ENCODE data around the gene LHFPL2.

Gene LHFPL2

GRCh38 chr5:78546276-78546996, 102.1 kb downstream of the LHFPL2 start:
- no peak for DNase-seq (ENCODE audit: low read depth, low spot score)

- DNase-seq (ENCODE audit: low read depth, low spot score): no peak
Observed at GRCh38 chr5:78545406-78545805, 103.2 kb downstream of the LHFPL2 start.

GRCh38 chr5:78544561-78545201, 103.9 kb downstream of the LHFPL2 start:
- peak; percentile 75 for DNase-seq (ENCODE audit: low read depth, low spot score)

- no peak for DNase-seq (ENCODE audit: low read depth, low spot score)
Observed at GRCh38 chr5:78543916-78544315, 104.7 kb downstream of the LHFPL2 start.

- DNase-seq (ENCODE audit: low read depth, low spot score): no peak
Observed at GRCh38 chr5:78543292-78543691, 105.3 kb downstream of the LHFPL2 start.

GRCh38 chr5:78542321-78542840, 106.2 kb downstream of the LHFPL2 start:
- DNase-seq (ENCODE audit: low read depth, low spot score): no peak

GRCh38 chr5:78541086-78541654, 107.4 kb downstream of the LHFPL2 start:
- DNase-seq (ENCODE audit: low read depth, low spot score): no peak

- no peak for DNase-seq (ENCODE audit: low read depth, low spot score)
Observed at GRCh38 chr5:78540335-78541085, 108.1 kb downstream of the LHFPL2 start.

- DNase-seq (ENCODE audit: low read depth, low spot score): no peak
Observed at GRCh38 chr5:78538240-78538850, 110.2 kb downstream of the LHFPL2 start.

GRCh38 chr5:78537821-78538220, 110.8 kb downstream of the LHFPL2 start:
- no peak for DNase-seq (ENCODE audit: low read depth, low spot score)

- DNase-seq (ENCODE audit: low read depth, low spot score): no peak
Observed at GRCh38 chr5:78537411-78537810, 111.2 kb downstream of the LHFPL2 start.

- DNase-seq (ENCODE audit: low read depth, low spot score): no peak
Observed at GRCh38 chr5:78536661-78537196, 111.8 kb downstream of the LHFPL2 start.

GRCh38 chr5:78534905-78535200, 113.7 kb downstream of the LHFPL2 start:
- no peak for DNase-seq (ENCODE audit: low read depth, low spot score)

- no peak for DNase-seq (ENCODE audit: low read depth, low spot score)
Observed at GRCh38 chr5:78534148-78534904, 114.2 kb downstream of the LHFPL2 start.

- no peak for DNase-seq (ENCODE audit: low read depth, low spot score)
Observed at GRCh38 chr5:78533356-78533755, 115.2 kb downstream of the LHFPL2 start.

GRCh38 chr5:78530342-78531096, 118.1 kb downstream of the LHFPL2 start:
- no peak for DNase-seq (ENCODE audit: low read depth, low spot score)

- no peak for DNase-seq (ENCODE audit: low read depth, low spot score)
Observed at GRCh38 chr5:78527925-78528324, 120.6 kb downstream of the LHFPL2 start.

- peak; percentile 79 for DNase-seq (ENCODE audit: low read depth, low spot score)
Observed at GRCh38 chr5:78527054-78527859, 121.3 kb downstream of the LHFPL2 start.

- no peak for DNase-seq (ENCODE audit: low read depth, low spot score)
Observed at GRCh38 chr5:78526049-78526525, 122.5 kb downstream of the LHFPL2 start.
